ENCODE data around the gene MLPH.

- TF ChIP-seq CEBPB (IDR thresholded peaks at IDR 0.05) = no peak
- TF ChIP-seq YY1 (IDR thresholded peaks at IDR 0.05; ENCODE audit: low read depth) = no peak
- TF ChIP-seq TAF1 (IDR thresholded peaks at IDR 0.05; ENCODE audit: low read depth) = no peak
- TF ChIP-seq RAD21 (IDR thresholded peaks at IDR 0.05; ENCODE audit: low read depth) = no peak
These were observed 78.9 kb downstream of the MLPH start for GRCh38 chr2:237565974-237566373.
